DOHH2 (cell line): Measurements from ENCODE around the gene CYLD.

ENCODE experiments used
- H3F3A ChIP-seq: fragments of 200-600 bp; sonication (generic), shearing (Covaris generic); 2 replicates; pipeline ENCODE4 v1.6.0; 2016; ENCODE audit warnings: antibody characterized with exemption, mild to moderate bottlenecking; ENCODE audit not compliant: control insufficient read depth, insufficient read depth
- H3K27ac ChIP-seq: fragments of 200-600 bp; sonication (generic); 2 replicates; pipeline ENCODE4 v1.5.1; 2014; ENCODE audit warnings: low read depth, mild to moderate bottlenecking, low read length, moderate library complexity
- H3K27me3 ChIP-seq: fragments of 200-600 bp; sonication (generic); 2 replicates; pipeline ENCODE4 v1.6.1; 2014; ENCODE audit warnings: mild to moderate bottlenecking, low read length, mixed read lengths; ENCODE audit not compliant: control insufficient read depth
- H3K36me3 ChIP-seq: fragments of 200-600 bp; sonication (generic); 2 replicates; pipeline ENCODE4 v1.6.1; 2014; ENCODE audit warnings: mild to moderate bottlenecking, low read length, moderate library complexity, mixed read lengths; ENCODE audit not compliant: control insufficient read depth
- H3K4me1 ChIP-seq: fragments of 200-600 bp; sonication (generic); 2 replicates; pipeline ENCODE4 v1.6.1; 2014; ENCODE audit warnings: mild to moderate bottlenecking, low read length, mixed read lengths; ENCODE audit not compliant: control insufficient read depth
- H3K4me2 ChIP-seq: fragments of 200-600 bp; sonication (generic); 2 replicates; pipeline ENCODE4 v1.6.0; 2014; ENCODE audit warnings: mild to moderate bottlenecking, low read length, moderate library complexity
- H3K4me3 ChIP-seq: fragments of 200-600 bp; sonication (generic); 2 replicates; pipeline ENCODE4 v1.5.1; 2014; ENCODE audit warnings: mild to moderate bottlenecking, low read length, mixed read lengths
- H3K79me2 ChIP-seq: fragments of 200-600 bp; sonication (generic); 2 replicates; pipeline ENCODE4 v1.6.1; 2014; ENCODE audit warnings: mild to moderate bottlenecking, low read length, mixed read lengths; ENCODE audit not compliant: control insufficient read depth
- H3K9me2 ChIP-seq: fragments of 200-600 bp; sonication (generic); replicated peaks from 2 replicates; pipeline ENCODE4 v1.6.1; 2014; ENCODE audit warnings: mild to moderate bottlenecking, low read length, mixed read lengths; ENCODE audit not compliant: control insufficient read depth
- H3K9me3 ChIP-seq: fragments of 200-600 bp; sonication (generic); 2 replicates; pipeline ENCODE4 v1.6.1; 2014; ENCODE audit warnings: antibody characterized with exemption, low read length, mixed read lengths; ENCODE audit not compliant: control insufficient read depth, insufficient read depth
- H4K20me1 ChIP-seq: fragments of 200-600 bp; sonication (generic); 2 replicates; pipeline ENCODE4 v1.6.0; 2014; ENCODE audit warnings: low read depth, mild to moderate bottlenecking, antibody characterized with exemption, low read length, moderate library complexity; ENCODE audit not compliant: control insufficient read depth, insufficient read depth
- CTCF ChIP-seq: fragments of 200-600 bp; sonication (generic); IDR thresholded peaks from one replicate; pipeline ENCODE4 v1.5.1; 2014; ENCODE audit warnings: antibody characterized with exemption, mild to moderate bottlenecking, low read depth, low read length; ENCODE audit not compliant: poor library complexity, severe bottlenecking
- EZH2phosphoT487 ChIP-seq: fragments of 200-600 bp; sonication (generic); IDR thresholded peaks from 2 replicates; pipeline ENCODE4 v1.6.1; 2017; ENCODE audit warnings: borderline replicate concordance, mild to moderate bottlenecking, antibody characterized with exemption, low read length, moderate library complexity, mixed read lengths

Gene CYLD

GRCh38 chr16:50752471-50753235 is 10.8 kb downstream of the CYLD start:
- Histone ChIP-seq H3K27me3 (no peaks in the 10 kb centered on the region), H3K4me1 (no peaks in the 10 kb centered on the region; the same call in 1 of the 2 replicates), H3K4me2 (no peak overlapping the region), H3K9me3 (no peaks in the 10 kb centered on the region), H4K20me1 (no peaks in the 10 kb centered on the region), H3K36me3 (peaks cover 8% of the 10 kb centered on the region; the same call in 1 of the 2 replicates), H3K9me2 (no peaks in the 10 kb centered on the region), H3F3A (no peaks in the 10 kb centered on the region), H3K4me3 (no peak overlapping the region), H3K79me2 (no peaks in the 10 kb centered on the region), H3K27ac (no peak overlapping the region)
- TF ChIP-seq EZH2phosphoT487 (no peak), CTCF (no peak)

- Histone ChIP-seq H3K27ac (no peak overlapping the region), H3K36me3 (peaks cover 8% of the 10 kb centered on the region; the same call in 1 of the 2 replicates), H3K4me2 (no peak overlapping the region), H3K4me3 (no peak overlapping the region), H3K27me3 (no peaks in the 10 kb centered on the region), H3K79me2 (no peaks in the 10 kb centered on the region), H3K9me2 (no peaks in the 10 kb centered on the region), H4K20me1 (no peaks in the 10 kb centered on the region), H3K4me1 (no peaks in the 10 kb centered on the region), H3K9me3 (no peaks in the 10 kb centered on the region), H3F3A (no peaks in the 10 kb centered on the region)
- TF ChIP-seq CTCF = no peak
- no peak for TF ChIP-seq EZH2phosphoT487
Measured at GRCh38 chr16:50756473-50756872, 14.6 kb downstream of the CYLD start.

GRCh38 chr16:50761267-50761666 is 19.4 kb downstream of the CYLD start:
- no peak overlapping the region for H3K4me2 ChIP-seq

More at GRCh38 chr16:50761267-50761666, 19.4 kb downstream of the CYLD start:
- H3K9me2 ChIP-seq = no peaks in the 10 kb centered on the region
- H3K27ac ChIP-seq = no peak overlapping the region
- H3K36me3 ChIP-seq = no peaks in the 10 kb centered on the region; the same call in 1 of the 2 replicates
- no peaks in the 10 kb centered on the region for H4K20me1 ChIP-seq
- H3K79me2 ChIP-seq = no peaks in the 10 kb centered on the region
- H3K4me1 ChIP-seq = no peaks in the 10 kb centered on the region
- H3K27me3 ChIP-seq = no peaks in the 10 kb centered on the region
- TF ChIP-seq EZH2phosphoT487 = no peak
- no peak for TF ChIP-seq CTCF
- H3K4me3 ChIP-seq = no peak overlapping the region
- H3K9me3 ChIP-seq = 0 out of 2 replicates have a peak, but pooled peaks cover 2% of the 10 kb centered on the region
- no peaks in the 10 kb centered on the region for H3F3A ChIP-seq
